Tibial nerve (tissue), 4 donors: ENCODE data around the gene SRPK1.

ENCODE experiments used
- EP300 ChIP-seq, 2 donors: sonication (generic); formaldehyde crosslinking; IDR thresholded peaks; one replicate each; pipeline ENCODE4 v1.6.1; 2017; ENCODE audit warnings: antibody characterized with exemption in 2 of 2, mild to moderate bottlenecking in 1 of 2
- POLR2A ChIP-seq, 2 donors: fragments of 450-650 bp; IDR thresholded peaks; one replicate each; pipeline ENCODE4 v1.6.1; 2017; ENCODE audit warnings: antibody characterized with exemption in 2 of 2, mild to moderate bottlenecking in 2 of 2, moderate library complexity in 2 of 2
- TF ChIP-seq, protein P1 (sequence below), 5 experiments: fragments of 200-600 bp in 3 of 5; fragments of 450-650 bp in 2 of 5; sonication (generic) in 3 of 5; IDR thresholded peaks; one replicate each; pipeline ENCODE4 v1.5.1; 2016 to 2019; ENCODE audit warnings: antibody characterized with exemption in 5 of 5, mild to moderate bottlenecking in 3 of 5, moderate library complexity in 2 of 5

DNA sequence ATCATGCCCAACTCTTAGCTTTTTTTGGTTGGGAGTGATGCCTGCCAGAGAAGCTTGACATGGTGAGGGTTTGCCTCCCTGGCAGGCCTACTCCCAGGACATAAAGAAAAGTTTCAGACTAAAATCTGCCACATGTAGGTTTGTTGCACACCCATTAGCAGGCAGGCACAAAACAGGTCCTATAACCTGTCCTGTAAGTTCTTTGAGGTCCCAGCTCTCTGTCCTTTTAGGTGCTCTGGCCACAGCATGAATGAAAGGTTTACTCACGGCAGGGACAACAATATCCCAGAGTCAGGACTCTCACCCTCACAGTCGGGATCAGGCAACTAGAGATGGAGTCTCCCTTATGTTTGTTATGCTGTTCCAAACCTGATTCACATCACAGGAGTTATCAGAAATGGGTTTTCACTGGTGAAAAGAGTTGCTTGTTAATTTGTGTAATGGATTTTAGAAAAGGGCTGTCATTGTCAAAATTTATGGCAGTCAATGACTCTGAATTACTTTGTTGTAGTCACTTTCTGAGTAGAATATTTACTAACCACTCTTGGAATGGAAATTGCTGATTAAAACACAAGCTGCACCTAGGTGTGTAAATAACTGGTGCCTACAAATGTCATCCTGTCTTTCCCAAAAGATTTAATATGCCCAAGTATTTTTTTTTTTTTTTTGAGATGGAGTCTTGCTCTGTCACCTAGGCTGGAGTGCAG is 5.8 kb upstream of the SRPK1 start:
- no peak for TF ChIP-seq POLR2A (IDR thresholded peaks at IDR 0.05)
- TF ChIP-seq, protein P1, sequence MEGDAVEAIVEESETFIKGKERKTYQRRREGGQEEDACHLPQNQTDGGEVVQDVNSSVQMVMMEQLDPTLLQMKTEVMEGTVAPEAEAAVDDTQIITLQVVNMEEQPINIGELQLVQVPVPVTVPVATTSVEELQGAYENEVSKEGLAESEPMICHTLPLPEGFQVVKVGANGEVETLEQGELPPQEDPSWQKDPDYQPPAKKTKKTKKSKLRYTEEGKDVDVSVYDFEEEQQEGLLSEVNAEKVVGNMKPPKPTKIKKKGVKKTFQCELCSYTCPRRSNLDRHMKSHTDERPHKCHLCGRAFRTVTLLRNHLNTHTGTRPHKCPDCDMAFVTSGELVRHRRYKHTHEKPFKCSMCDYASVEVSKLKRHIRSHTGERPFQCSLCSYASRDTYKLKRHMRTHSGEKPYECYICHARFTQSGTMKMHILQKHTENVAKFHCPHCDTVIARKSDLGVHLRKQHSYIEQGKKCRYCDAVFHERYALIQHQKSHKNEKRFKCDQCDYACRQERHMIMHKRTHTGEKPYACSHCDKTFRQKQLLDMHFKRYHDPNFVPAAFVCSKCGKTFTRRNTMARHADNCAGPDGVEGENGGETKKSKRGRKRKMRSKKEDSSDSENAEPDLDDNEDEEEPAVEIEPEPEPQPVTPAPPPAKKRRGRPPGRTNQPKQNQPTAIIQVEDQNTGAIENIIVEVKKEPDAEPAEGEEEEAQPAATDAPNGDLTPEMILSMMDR (IDR thresholded peaks at IDR 0.05), result no peak
- no peak for TF ChIP-seq EP300 (IDR thresholded peaks at IDR 0.05)
